Stimulated activated CD8-positive, alpha-beta memory T cell treated with anti-CD3 and anti-CD28 coated beads, Interleukin-12 subunit alpha, Interleukin-12 subunit beta, amount 100 ng/mL, for 24 hours (primary cell): ENCODE data around the gene FBH1.
"Not testable (repeated sequence)": the region's sequence is repeated elsewhere in the genome, so short reads cannot be mapped to it uniquely, and the experiment has no call there.

Experiments
- DNase-seq: peaks from one replicate; pipeline ENCODE4 v3.0.0-alpha.2; 2020; ENCODE audit errors: extremely low read depth

Gene FBH1

DNA sequence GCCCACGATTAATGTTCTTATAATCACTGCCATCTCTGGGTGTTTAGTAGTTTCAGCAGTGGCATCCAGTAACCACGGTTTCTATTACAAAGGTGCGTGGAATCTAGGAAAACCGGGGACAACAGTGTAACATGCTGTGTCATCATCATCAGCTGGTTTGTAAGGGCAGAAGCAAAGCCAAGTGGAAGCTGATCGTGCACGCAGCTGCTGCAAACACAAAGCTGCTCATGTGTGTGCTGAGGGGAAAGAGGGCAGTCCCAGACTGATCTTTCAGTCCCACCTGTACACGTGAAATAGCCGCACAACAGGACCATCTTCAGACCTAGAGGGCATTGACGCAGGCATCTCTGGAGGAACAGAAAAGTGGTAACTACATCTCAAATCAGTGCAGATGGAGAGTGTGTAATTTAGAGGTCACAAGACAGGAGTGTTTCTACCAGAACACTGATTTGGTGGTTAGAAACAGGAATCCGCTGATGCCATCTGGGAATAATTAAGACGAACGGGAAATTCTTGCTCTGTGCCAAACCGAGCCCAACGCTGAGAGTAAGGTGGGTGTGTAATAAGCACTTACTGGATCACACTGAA is 13.8 kb upstream of the FBH1 start:
- DNase-seq: no peak

DNA sequence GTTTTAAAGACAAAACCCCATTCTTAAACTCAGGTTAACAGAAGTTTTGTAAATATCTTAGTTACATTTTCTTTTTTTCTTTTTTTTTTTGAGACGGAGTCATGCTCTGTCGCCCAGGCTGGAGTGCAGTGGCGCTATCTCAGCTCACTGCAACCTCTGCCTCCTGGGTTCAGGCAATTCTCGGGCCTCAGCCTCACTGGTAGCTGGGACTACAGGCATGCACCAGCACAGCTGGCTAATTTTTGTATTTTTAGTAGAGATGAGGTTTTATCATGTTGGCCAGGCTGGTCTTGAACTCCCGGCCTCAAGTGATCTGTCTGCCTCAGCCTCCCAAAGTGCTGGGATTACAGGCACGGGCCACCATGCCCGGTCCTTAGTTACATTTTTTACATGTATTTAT is 13.0 kb upstream of the FBH1 start:
- not testable (repeated sequence) for DNase-seq

DNA sequence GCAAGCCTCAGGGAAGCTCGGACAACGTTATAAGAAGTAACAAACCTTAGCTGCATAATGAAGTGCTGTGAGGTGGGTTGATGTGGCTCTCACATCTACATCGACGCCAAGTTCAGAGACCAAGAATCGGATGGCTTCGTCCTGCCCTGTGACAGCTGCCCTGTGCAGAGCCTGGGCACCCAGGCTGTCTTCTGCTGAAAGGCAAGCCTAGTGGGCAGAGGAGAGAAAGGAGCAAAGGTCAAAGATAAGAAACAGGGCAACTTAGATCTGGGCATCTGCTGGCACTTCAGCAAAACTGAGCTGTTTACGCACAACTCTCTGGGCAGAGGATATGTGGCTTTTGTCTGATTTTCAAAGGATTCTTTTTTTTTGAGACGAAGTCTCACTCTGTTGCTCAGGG is 7.1 kb upstream of the FBH1 start:
- DNase-seq: no peak

DNA sequence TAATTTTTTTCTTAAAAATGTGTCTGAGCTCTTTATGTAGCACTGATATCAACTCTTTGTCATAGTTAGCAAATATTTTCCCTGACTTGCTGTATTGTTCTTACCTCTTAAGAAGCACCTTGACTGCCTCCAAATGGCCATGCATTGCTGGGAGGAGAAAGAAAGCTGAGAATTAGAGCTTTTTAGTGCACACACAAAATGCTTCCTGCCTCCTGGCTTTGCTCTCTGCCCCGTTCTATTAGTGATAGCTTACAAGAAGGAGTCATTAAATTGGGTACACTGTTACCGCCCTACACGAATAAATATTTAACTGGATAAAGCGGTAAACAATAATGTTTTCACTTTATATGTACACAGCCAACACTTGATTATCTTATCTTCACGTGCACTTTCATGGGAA is 4.4 kb upstream of the FBH1 start:
- no peak for DNase-seq

DNA sequence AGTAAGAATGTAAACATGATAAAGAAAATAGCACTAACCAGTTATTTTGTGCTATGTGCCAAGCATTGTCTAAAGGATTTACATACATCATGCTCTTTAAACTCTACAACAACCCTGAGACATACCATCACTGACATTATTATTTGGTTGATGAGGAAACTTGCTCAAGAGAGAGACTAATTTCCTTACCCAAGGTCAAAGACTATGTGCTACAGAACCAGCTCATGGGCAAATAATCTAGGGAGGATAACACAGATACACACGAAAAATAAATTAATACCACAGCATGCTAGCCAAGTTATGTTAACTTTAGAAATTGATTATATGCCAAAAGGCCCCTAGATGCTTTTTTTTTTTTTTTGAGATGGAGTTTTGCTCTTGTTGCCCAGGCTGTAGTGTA is 3.0 kb upstream of the FBH1 start:
- no peak for DNase-seq

DNA sequence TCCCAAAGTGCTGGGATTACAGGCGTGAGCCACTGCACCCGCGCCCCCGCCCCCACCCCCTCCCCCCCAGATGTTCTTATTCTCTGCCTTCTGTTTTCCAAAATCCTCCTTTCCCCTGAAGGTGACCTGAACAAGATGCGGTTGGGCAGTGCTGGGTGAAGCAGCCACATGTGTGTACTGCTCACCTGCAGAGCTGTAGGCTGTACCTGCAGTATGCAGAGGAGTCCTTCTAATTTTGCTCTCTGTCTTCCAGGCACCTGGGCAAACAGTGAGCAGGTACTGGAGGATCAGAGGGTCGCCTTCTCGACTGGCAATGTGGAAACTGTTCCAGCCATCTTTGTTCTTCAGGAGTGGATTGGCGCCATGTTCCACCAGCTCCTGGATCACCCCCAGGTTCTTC is 2.4 kb upstream of the FBH1 start:
- DNase-seq: no peak

DNA sequence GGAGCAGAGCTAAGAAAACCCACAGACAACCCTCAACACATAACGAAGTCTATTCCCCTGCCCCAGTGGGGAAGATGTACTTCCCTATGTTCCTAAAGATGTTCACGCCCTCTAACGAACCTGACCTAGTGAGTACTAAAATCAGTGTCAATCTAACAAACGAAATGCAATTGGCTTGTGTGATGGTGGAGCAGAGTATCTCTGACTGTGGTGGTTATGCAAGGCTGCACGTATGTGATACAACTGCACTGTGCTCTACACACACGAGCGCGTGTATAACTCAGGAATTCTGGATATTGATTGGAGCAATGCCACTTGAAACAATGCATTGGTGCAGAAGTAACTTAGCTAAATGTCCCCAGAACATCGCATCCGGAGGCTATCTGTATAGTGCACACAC is 1.7 kb upstream of the FBH1 start:
- DNase-seq: no peak

DNA sequence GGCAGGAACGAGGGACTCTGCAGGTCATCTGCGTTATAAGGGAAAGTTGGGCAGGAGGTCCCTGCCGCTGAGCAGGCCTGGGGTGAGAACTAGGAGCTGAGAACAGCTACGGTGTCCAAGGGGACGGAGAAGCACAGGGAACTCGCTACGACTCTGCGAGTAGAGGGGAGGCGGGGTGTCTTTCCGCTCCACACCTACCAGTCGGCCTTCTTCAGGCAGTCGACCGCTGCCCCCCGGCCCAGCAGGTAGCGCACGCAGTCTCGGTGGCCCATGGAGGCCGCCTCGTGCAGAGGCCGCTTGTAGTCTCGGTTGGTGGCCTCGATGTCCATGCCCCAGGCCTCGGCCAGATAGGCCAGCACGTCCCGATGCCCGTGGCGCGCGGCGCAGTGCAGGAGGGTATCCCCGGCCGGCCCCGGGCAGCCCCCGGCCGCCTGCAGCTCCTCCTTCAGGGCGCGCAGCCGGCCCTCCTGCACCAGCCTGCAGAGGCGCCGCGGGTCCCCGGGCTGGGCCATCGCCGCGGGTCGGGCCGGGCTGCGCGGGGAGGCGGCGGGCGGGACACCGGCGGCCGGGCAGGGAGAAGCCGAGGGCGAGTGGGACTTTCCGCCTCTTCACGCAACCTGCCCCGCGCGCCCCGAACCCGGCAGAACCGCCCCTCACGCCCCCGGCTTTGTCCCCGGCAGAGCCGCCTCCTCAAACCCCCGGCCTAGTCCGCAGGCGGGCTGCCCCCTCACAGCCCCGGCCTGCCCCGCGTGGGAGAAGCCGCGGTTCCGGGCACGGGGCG is 1.0 kb upstream of the FBH1 start:
- DNase-seq: no peak

DNA sequence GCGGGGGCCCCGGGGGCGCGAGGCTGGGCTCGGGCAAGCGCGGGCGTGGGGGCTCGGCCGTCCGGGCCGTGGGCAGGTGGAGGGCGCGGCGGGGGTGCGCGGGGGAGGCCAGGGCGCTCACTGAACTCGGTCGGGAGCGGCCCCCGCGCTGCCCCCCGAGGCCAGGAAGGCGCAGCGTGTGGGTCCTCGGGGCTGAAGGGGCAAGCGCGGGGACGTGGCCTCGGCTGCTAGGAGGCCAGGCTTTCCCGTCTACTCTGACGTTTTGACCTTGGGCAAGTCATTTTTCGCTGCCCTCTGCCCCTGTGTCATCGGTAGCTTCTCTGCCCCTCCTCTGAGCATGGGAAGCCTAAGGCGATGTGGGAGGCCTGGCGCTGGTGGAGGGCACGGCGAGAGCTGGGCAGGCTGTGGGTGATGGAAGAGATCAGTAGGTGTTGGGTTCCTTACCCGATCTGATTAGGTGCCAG is 441 bp downstream of the FBH1 start:
- no peak for DNase-seq

DNA sequence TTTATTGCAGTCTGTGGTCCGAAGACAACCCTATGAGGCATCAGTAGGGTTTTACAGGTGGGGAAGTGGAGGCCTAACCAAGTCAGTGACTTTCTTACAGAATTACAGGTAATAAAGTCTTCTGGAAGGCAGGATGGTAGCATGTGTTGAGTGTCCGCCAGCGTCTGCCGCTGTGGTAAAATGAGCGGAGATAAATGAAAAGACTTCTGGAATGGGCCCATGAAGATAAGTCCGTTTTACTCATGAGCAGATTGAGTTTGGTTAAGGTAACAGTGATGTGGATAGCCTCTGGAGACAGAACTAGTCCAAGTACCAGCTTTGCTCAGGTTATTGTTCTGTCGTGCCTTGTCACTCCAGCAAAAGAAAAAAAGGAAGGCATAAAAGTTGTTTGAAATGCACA is 966 bp downstream of the FBH1 start:
- DNase-seq: no peak

DNA sequence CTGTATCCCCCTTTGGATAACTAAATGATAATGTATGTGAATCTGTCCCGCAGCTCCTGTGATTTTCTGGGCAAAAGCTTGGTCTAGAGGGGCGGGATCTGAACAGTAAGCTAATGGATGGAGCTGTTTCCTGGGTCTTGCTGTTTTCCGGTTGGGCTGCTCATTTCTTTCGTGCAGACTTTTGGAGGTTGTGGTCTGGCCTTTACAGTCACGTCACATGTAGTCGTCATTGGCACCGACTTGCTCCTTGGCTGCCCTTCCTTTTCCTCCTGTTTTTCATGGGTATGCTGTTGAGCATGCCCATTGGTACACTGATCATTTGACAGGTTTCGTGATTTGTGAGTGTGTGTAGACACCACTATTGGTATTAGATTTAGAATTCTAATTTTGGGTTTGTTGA is 2.0 kb downstream of the FBH1 start:
- DNase-seq: no peak

DNA sequence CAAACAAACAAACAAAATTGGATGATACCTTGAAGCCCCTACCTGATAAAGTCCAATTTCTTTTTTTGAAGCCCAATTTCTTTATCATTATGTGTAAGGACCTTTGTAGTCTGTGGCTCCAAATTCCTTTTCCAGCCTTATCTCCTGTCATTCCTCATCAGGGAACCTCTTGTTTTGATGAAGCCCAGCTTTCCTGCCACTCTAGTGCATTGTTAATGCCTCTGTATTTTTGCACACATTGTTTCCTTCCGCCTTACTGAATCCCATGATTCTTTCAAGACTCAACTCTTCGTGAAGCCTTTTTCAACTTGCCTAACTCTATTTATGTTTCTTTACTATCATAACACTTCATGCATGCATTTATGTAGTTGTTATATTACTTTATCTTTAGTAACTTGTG is 3.3 kb downstream of the FBH1 start:
- no peak for DNase-seq

DNA sequence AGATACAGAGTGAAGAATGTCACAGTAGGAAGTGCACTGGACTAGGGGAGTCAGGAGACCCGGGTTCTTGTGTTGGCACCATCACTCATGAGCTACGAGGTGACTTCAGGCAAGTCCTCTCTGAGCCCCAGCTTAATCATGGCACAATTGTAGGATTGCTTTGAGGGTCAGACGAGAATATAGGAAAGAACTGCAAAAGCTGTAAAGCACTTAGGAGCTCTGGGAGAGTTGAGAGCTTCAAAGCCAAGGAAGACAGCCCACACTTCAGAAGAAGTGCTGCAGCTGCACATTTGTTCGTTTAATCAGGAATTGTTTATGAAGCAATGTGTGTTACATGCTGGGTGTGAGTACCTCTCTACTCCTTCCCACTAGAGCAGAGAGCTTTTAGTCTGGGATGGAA is 4.4 kb downstream of the FBH1 start:
- DNase-seq: no peak

DNA sequence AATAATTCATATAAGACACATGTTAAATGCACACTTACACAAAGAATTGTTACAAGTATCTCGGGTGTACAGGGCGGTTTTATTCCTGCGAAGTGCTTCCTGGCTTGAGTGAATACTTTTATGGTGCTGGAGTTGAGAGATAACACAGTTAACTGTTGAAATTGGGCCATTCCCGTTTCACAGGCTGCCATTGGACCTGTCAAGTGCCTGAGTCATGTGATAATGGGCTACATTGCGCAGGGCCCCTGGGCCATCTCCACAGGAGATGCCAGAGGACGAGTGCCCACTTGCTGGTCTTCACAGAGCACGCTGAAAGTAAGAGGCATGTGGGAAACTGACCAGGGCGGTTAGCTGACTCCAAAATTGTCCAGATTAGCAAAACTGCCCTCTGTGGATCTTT is 4.8 kb downstream of the FBH1 start:
- DNase-seq: no peak

DNA sequence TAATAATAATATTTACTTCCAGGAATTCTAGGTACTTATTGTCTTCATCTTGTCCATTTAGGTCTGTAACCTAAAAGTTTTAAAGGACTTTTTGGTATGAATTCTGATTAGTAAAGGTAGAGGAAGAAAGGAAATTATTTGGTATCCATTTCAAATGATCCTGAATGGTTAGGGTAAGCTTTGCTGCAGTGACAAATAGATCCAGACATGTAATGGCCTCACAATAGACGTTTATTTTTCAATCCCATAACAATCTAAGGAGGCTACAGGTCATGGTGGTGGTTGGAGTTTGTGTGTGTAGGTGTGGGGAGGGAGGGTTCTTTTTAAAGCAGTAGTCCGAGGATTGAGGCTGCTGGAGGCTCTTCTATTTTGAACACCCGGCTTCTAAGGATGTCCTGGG is 5.3 kb downstream of the FBH1 start:
- no peak for DNase-seq

DNA sequence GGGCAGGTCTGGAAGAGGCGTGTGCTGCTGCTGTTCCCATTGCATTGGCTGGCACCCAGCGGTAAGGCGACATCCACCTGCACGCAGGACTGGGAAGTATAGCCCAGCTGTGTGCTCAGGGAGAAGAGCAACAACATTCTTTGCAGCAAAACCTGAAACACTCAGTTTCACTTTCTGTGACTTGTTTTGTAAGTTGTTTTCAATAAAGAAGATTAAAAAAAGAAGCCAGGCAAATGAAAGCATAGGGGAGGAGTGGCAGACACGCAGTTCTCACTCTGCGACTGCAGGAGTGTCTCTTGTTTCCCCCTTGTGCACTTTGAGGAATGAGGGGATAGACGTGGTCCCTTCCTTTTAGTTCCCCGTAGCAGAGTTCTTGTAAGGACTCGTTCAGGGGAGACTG is 5.8 kb downstream of the FBH1 start:
- no peak for DNase-seq

DNA sequence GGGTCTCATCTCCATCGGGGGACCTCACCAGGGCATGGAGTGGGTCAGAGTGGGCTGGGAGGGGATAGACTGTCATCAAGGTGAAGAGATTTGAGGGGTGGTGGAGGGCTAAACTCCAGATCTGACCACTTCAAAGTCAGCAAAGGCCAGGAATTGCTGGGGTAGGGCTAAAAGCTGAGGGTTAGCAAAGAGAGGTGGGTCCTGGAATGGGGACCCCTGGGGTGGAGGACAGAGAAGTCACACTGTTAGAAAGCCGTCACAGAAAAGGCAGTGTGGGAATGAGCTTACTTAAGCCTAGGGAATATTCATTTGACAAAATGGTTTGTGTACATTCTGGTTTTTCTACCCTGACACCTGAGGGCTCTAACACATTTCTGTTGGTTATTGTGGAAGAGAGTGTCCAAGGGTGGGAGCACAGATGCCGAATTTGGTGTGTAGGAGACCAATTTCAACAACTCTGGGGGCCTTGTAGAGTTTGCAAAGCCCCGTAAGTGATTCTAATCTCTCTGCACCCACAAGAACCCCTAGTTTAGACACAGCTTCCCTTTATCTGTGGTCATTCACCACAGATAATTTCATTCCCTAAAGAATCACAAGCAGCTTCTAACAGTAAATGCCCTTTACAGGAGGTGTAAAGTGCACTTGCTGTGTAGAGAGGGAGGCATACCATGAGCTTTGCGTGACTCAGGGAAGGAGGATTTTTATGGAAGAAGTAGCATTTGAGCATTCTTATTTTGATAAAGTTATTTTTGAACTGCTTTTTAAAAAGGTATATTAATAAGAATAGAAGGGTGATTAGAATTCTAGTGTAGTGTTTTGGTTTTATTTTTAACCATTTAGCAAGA is 6.4 kb downstream of the FBH1 start:
- DNase-seq: no peak

DNA sequence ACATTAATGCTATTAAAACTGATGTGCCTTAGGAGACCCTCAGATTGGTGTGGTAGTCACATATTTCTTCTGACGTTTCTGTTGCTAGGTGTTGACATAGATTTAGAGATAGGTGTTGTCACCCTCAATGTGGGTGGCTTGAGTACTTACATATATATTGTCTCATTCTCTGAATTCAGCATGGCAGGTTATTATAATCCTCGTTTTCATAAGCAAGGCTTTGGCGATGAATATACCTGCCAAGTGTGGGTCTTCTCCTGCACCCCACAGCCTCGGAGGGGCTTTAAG is 7.0 kb downstream of the FBH1 start:
- no peak for DNase-seq

DNA sequence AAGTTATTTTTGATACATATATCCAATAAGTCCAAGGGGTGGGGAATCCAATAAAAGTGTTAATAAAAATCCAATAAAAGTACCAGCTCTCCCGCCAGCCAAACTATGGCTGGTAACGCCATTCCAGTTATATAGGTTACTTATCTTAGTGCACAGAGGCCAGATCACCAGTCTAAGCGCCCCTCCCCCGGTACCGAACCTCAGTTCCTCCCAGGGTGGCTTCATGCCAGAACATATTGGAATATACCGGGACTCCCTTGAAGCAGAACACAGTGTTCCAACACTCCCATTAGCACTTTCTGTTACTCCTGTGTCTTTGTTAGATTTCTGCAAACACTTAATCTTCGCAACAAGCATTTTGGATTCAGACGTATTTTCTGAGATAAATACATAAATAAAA is 7.5 kb downstream of the FBH1 start:
- DNase-seq: no peak

DNA sequence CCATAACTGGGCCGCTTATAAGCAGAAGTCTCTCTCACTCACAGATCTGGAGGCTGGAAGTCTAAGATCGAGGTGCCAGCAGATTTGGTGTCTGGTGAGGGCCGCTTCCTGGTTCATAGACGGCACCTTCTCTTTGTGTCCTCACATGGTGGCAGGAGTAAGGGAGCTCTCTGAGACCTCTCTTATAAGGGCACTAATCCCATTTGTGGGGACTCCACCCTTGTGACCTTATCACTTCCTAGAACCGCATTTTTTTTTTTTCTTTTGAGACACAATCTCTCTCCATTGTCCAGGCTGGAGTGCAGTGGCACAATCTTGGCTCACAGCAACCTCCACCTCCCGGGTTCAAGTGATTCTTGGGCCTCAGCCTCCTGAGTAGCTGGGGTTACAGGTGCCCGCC is 8.1 kb downstream of the FBH1 start:
- no peak for DNase-seq

DNA sequence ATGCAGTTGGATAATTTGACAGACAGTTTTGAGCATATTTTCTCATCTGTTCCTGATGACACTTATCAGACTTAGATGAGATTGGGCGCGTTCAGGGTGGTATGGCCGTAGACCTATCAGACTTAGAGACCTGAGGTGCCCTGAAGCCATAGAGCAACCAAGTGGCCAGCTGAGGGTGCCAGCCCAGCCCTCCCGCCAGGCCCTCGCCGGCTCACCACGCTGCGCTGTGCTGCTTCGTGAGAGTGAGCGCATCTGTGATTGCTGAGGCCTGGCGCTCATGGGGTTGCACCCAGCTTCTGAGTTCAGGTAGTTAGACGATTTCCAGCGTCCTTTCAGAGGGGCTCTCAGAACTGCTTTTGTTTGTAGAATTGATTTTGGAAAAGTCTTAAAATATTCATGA is 10.2 kb downstream of the FBH1 start:
- DNase-seq: no peak

DNA sequence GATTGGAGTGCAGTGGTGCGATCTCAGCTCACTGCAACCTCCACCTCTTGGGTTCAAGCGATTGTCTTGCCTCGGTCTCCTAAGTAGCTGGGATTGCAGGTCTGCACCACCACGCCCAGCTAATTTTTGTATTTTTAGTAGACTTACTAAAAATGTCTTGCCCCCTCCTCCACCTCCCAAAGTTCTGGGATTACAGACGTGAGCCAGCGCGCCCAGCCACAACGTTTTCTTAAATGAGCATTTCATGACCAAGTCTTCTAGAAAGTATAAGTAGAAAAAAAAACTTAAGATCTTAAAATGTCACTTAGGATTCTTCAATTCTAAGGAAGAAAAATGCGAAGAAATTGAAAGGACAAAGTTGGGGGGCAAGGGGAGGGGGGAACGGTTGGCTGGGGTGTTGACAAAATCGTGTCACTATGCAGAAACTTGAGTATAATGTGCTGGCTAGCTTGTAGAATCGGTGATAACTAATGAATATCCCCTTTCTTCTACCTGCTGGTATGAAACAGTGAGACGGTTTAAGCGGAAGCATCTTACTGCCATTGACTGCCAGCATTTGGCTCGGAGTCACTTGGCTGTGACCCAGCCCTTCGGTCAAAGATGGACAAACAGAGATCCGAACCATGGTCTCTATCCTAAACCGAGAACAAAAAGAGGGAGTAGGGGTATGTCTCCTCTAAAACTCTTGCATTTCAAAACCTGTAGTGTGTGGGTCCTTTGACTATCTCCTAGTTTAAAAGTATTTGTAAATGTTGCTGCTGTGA is 12.7 kb downstream of the FBH1 start:
- DNase-seq: no peak
